GM12872 (cell line): Measurements from ENCODE around the gene KLHL3.

Source experiments
- TF ChIP-seq, protein P1 (sequence below): IDR thresholded peaks from 3 replicates; pipeline ENCODE4 v1.5.1; 2011; ENCODE audit warnings: low read depth, mild to moderate bottlenecking, low read length, moderate library complexity; ENCODE audit not compliant: insufficient read depth

Gene KLHL3

DNA sequence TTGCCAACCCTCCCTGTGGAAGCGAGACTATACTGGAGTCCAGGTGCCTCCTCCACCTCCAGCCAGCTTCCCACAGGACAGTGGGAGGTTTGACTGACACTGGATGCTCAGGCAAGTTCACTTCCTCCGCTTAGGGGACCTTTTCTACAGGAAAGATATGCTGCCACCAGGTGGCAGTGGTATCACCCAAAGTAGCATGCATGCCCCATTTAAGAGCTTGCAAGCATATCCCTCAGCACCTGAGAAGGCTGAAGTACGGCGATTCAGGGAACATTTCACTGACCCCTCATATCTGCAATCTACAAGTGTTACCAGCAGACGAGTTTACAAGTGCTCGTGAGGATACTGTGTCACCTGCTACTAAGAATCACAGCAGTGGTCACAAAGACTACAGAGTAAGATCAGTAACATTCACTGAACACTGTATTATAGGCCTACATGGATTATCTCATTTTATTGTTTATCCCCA, 75.5 kb downstream of the KLHL3 start:
- TF ChIP-seq, protein P1, sequence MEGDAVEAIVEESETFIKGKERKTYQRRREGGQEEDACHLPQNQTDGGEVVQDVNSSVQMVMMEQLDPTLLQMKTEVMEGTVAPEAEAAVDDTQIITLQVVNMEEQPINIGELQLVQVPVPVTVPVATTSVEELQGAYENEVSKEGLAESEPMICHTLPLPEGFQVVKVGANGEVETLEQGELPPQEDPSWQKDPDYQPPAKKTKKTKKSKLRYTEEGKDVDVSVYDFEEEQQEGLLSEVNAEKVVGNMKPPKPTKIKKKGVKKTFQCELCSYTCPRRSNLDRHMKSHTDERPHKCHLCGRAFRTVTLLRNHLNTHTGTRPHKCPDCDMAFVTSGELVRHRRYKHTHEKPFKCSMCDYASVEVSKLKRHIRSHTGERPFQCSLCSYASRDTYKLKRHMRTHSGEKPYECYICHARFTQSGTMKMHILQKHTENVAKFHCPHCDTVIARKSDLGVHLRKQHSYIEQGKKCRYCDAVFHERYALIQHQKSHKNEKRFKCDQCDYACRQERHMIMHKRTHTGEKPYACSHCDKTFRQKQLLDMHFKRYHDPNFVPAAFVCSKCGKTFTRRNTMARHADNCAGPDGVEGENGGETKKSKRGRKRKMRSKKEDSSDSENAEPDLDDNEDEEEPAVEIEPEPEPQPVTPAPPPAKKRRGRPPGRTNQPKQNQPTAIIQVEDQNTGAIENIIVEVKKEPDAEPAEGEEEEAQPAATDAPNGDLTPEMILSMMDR, result peak; percentile 90

DNA sequence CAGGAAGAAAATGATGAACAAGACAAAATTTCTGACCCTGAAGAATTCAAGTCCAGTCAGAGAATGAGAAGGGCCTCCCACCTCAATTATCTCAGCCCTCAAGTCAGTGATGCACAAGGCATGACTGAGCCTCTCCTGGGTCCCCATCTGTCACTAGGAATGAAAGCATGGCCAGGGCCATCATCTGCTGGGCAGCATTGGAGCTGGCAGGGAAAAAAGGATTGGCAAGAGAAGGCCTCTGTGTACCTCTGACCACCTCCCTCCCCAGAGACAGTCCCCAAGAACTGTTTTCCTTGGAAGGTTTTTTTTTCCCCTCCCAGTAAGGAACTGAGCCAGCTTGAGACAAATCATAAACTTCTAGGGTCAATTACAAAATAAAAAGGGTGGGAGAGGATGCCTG, 76.7 kb downstream of the KLHL3 start:
- TF ChIP-seq, protein P1, result no peak

DNA sequence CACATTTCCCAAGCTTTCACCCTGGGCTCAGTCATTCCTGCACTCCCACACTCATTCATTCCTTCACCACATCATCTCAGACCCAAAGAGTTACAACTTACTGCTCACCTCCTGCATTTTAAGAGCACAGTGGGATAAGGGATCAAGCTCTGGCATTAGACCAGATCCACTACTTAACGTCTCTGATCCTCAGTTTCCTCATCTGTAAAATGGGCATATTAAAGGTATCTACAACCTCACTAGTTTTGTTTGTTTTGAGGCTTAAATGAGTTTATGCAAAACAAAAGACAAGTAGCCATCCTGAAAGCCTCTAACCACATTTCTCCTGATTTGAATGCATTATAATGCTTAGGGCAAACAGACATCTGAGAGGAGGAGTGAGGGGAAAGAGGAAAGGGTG, 77.6 kb downstream of the KLHL3 start:
- TF ChIP-seq, protein P1, result no peak

- TF ChIP-seq, protein P1, result no peak
Observed at GRCh38 chr5:137657073-137657472, 78.8 kb downstream of the KLHL3 start.

GRCh38 chr5:137656558-137656957, 79.3 kb downstream of the KLHL3 start:
- TF ChIP-seq, protein P1, result no peak

DNA sequence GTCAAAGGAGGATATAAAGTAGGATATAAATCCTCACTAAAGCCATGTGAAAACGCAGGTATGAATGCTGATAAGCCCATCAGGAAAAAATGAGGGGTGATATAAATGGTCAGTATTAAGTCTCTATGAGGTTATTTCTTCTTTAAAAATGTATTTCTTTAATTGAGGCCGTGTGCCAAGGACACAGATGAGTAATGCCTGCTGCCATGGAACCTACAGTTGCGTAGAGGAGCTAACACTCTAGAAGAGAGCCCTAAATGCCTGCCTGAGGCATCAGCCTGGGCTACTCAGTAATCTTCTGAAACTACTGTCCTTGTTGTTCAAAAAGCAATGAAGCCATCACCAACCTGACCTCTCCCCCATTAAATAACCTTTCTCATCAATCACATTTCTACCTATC, 84.9 kb downstream of the KLHL3 start:
- TF ChIP-seq, protein P1, result no peak

GRCh38 chr5:137649228-137649935, 86.5 kb downstream of the KLHL3 start:
- TF ChIP-seq, protein P1, result no peak

- TF ChIP-seq, protein P1, result no peak
Observed at GRCh38 chr5:137648361-137648760, 87.5 kb downstream of the KLHL3 start.
